NCI-H2227 (cell line): Measurements from ENCODE around the gene ADRA2C.
A peak's percentile ranks its signal among the peaks of the same experiment; 100 is the strongest.

Source experiments
- DNase-seq: peaks from one replicate; lab custom pipeline; 2025; ENCODE audit not compliant: unreplicated experiment; lab: John Stamatoyannopoulos, UW

ADRA2C gene

DNA sequence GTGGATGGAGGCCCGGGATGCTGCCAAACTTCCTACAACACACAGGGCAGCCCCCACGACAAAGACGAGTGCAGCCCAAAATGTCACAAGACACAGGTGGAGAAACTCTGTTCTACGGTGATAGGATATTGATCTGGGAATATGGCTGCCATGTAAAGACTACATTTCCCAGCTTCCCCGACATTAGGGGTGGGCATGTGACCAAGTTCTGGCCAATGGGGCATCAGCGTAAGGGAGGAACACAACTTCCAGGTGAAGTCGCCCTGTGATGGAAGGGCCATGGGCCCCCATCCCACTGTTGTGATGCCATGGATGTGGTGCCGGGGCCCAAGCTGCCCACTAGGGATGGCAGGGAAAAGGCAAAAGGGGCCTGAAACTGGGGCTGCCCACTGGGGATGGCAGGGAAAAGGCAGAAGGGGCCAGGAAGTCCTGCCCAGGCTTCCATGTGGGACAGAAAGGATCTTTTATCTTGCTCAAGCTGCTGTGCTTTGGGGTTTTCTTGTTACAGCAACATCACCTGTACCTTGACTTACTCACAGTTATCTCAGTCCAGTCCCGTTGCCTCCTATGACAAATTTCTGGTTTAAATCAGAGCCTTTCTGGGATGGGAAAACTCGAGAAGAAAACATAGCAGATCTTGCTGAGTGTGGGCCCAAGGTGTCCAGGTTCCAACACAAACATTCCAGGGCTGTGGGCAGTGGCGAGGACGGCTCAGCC is 9.7 kb upstream of the ADRA2C start:
- DNase-seq, result no peak

DNA sequence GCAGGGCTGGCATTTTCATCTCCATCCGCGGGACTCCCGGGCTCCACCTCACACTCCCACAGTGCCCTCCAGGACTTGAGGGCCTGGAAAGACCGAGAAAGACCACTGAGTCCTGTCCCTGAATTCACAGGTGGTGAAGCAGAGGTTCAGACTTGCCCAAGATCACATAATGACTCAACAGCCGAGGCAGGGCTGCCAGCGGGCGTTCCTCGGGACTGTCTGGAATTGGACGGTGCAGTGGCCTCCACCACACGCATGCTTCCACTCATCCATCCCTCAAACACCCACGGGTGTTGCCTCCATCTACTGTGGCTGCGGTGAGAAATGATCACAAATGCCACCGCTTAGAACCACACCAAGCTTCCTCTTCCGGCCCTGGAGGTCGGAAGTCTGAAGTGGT is 6.9 kb upstream of the ADRA2C start:
- no peak for DNase-seq

DNA sequence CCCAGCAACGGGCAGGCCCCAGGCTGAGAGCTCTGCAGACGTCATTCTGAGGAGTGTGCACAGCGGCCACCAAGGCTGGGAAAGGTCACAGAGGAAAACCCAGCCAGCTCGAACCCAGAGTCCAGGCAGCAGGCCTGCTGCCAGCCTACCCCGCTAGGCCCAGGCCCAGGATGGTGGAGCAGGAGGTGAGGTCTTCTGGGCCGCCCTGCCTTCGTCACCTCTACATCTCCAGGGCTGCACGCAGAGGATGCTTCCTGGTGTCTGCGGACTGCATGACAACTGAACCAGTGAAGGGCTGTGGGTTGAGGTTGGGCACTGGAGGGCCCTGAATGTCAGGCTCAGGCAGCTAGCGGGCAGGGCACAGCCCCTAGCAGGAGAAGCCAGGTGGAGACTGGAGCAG is 5.8 kb upstream of the ADRA2C start:
- no peak for DNase-seq

DNA sequence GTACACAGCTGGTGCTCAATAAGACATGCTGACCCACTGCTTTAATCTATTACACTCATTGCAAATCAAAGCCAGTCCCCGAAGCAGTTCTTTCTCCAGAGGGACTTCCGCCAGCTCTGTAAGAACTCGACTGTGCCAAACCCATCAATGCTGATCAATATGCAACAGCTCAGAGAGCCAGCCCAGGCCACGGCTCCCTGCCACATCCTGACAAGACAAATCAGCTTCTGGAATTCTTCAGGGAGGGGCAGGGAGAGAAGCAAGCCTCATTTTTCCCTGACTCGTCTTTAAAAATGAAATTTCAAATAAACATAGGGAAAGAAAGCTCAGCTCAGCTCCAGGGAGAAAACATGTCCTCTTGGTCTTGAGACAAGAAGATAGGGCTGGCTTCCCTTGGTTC is 5.3 kb upstream of the ADRA2C start:
- no peak for DNase-seq

DNA sequence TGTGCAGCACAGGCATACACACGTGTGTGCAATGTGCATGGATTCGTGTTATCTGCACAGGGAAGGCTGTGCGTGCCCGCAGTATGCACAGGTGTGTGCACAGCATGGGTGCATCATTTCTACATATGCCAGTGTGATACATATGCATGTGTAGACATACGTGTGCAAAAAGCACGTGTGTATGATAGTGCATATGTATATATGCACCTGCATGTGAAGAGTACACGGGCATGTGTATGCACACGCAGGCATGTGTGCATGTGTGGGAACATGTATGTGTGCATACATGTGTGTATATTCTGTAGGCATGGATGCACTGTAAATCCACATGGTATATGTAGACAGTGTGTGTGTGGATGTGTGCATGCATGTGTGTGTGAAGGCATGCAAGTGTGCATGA is 3.9 kb upstream of the ADRA2C start:
- no peak for DNase-seq

DNA sequence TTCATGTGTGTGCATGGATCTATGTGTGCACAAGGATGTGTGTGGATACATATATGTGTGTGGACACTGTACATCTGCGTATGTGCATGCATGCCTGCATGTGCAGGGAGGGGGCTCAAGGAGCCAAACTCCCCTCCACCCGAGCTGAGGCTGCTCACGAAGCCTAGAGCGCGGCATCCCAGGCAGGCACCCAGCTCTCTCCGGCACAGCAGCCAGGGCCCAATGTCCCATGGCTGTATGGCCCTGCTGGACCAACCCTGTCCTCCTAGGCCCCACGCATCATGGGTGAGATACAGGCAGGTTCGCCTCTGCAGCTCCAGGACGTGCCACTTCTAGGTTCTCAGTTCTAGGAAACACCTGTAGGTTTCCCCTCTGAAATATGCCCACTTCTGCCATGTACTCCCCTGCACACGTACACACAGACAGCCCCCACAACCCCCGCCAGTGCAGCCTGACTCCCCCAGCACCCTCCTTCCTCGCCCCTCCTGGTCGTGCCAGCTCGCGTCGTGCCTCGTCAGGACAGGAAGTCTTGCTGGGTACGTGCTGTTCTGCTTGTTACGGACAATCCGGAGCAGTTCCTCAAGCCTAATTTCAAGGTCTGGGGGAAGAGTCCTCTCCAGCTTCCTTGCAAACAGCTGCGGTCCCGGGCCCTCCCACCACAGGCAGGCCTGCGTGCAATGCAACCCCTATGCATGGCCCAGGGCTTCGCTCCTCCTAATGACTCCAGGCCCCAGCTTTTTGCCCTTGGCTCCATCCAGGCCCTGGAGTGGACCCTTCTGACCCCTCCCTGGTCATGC is 3.2 kb upstream of the ADRA2C start:
- DNase-seq, result no peak

- peak; percentile 57 for DNase-seq
Measured at GRCh38 chr4:3765271-3766035, 732 bp upstream of the ADRA2C start.

- peak; percentile 29 for DNase-seq
Measured at GRCh38 chr4:3766785-3767569, 792 bp downstream of the ADRA2C start.

GRCh38 chr4:3767570-3768288 is 1.5 kb downstream of the ADRA2C start:
- DNase-seq, result peak; percentile 49

- DNase-seq, result no peak
Measured at GRCh38 chr4:3768842-3769641, 2.9 kb downstream of the ADRA2C start.

DNA sequence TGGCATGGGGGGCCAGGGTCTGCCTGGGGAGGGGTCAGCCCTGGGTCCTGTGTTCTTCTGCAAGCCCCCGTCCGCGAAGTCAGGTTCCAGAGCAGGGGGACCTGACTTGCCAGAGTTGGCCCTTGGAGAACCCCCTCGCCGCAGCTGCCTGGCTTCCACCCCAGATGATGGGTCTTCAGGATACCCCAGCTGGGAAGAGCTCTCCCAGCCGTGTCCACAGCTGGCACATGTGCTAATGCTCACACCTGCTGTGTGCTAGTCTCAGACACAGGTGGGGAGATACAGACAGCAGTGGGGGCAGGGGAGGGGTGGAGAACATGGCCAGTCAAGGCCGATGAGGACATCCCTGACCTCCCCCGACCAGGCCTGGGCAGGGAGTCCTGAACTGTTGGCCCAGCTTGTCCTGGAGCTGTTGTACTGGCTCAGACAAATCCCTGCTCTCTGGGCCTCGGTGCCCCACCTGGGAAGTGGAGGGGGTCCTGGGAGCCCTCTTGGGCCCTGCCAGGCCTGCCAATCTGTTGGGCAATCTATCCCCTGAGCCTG is 3.5 kb downstream of the ADRA2C start:
- DNase-seq, result no peak

DNA sequence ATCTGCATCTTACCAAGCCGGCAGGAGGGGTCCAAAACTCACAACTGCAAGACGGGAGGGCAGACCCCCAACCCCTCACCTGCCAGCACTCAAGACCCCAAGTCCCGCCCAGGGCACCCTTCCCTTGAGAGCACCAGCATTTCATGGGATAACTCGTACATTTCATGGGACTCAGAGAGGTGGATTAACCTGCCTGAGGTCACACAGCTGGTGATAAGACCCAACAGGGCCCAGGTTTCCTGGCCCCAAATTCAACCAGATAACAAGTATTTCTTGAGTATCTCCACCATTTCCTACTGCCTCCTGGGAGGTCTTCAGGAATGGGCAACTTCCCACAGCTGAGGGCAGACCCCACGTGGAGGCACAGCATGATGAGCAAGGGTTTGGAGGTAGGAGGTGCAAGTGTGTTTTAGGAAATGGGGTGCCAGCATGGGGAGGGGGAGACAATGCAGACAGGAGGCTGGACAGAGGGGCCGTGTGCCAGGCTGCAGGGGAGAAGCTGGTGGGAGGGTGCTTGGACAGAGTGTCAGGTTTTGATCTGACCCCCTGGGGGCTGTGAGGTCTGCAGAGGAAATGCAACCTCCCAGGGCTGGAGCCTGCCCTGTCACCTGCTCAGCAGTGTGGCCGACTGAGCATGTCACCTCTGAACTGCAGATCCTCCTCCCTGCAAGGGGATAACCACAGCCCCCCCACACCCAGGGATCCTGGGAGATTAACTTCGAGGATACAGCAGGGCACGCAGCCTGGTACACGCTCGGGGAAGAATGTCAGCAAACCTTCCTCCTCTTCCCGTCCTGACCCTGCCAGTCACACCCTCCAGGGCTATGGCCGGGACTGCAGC is 4.4 kb downstream of the ADRA2C start:
- no peak for DNase-seq

- DNase-seq, result no peak
Measured at GRCh38 chr4:3771164-3771809, 5.1 kb downstream of the ADRA2C start.

GRCh38 chr4:3771939-3772495 is 5.8 kb downstream of the ADRA2C start:
- no peak for DNase-seq

- DNase-seq, result no peak
Measured at GRCh38 chr4:3772632-3773031, 6.4 kb downstream of the ADRA2C start.

- DNase-seq, result no peak
Measured at GRCh38 chr4:3773552-3774001, 7.4 kb downstream of the ADRA2C start.

- no peak for DNase-seq
Measured at GRCh38 chr4:3774253-3774883, 8.2 kb downstream of the ADRA2C start.
